WTC11 (cell line): ENCODE data around the gene SERTAD2.

Experiments
- TP53 ChIP-seq: sonication (generic); formaldehyde crosslinking; IDR thresholded peaks from 2 replicates; pipeline ENCODE4 v1.8.1; 2023; ENCODE audit warnings: mild to moderate bottlenecking, missing genetic modification reagents
- TF ChIP-seq, protein P1 (sequence below): fragments of 200-600 bp; IDR thresholded peaks from 2 replicates; pipeline ENCODE4 v1.8.0; 2022; ENCODE audit warnings: antibody characterized with exemption
- TF ChIP-seq, protein P2 (sequence below): sonication (generic); formaldehyde crosslinking; IDR thresholded peaks from 2 replicates; pipeline ENCODE4 v1.8.0; 2022; ENCODE audit warnings: mild to moderate bottlenecking, missing genetic modification reagents

DNA sequence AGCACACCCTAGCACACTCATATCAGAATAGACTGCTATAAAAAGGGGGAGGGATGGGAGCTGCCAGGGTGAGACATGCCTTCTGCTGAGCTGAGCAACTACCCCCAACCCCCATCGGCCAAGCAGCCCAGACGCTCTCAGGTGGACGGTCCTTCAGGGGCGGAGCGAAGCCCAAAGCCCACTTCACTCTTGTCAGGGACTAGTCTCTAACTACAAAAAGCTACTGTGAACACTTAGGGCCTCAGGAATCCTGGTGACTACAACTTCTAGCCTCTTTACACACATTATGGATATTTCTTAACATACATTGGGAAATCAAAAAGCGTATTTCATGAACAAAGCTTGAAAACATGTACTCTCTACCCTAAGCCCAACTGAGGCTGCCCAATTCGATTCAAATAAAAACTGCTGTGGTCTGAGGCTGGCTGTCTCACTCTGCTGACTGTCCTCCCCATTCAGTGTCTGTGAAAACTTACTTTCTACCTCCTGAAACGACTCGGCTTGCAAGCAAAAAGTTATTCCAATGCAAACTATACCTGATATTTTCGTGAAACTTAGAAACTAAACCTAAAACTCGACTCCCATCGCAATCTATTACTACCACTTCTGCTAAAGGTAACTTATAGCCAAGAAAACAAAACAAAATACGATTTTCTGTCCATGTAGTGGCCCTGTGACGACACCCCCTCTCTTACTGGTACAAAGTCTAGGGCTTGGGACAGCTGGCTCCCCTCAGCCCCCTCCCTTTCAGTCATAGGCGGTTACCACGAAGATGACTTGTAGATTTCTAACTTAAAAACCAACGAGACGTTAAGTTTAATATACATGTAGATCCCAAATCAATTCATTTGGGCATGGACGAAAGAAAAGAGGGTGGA is 1.2 kb downstream of the SERTAD2 start:
- TF ChIP-seq, protein P1, sequence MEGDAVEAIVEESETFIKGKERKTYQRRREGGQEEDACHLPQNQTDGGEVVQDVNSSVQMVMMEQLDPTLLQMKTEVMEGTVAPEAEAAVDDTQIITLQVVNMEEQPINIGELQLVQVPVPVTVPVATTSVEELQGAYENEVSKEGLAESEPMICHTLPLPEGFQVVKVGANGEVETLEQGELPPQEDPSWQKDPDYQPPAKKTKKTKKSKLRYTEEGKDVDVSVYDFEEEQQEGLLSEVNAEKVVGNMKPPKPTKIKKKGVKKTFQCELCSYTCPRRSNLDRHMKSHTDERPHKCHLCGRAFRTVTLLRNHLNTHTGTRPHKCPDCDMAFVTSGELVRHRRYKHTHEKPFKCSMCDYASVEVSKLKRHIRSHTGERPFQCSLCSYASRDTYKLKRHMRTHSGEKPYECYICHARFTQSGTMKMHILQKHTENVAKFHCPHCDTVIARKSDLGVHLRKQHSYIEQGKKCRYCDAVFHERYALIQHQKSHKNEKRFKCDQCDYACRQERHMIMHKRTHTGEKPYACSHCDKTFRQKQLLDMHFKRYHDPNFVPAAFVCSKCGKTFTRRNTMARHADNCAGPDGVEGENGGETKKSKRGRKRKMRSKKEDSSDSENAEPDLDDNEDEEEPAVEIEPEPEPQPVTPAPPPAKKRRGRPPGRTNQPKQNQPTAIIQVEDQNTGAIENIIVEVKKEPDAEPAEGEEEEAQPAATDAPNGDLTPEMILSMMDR, result no peak
- TF ChIP-seq, protein P2, sequence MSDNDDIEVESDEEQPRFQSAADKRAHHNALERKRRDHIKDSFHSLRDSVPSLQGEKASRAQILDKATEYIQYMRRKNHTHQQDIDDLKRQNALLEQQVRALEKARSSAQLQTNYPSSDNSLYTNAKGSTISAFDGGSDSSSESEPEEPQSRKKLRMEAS (CRISPR knock-in tag), result no peak
- no peak for TF ChIP-seq TP53
